ENCODE data around the gene RAP1GAP.

Gene RAP1GAP

GRCh38 chr1:21669258-21670058, at the start of gene RAP1GAP:
Gene RAP1GAP, minus strand, starts transcription at chr1:21669357. Its CDS starts 49,325 bp downstream, at chr1:21620032.
- DNase-seq (ENCODE audit: low spot score) = peak; percentile 69
- TF ChIP-seq, protein P1, sequence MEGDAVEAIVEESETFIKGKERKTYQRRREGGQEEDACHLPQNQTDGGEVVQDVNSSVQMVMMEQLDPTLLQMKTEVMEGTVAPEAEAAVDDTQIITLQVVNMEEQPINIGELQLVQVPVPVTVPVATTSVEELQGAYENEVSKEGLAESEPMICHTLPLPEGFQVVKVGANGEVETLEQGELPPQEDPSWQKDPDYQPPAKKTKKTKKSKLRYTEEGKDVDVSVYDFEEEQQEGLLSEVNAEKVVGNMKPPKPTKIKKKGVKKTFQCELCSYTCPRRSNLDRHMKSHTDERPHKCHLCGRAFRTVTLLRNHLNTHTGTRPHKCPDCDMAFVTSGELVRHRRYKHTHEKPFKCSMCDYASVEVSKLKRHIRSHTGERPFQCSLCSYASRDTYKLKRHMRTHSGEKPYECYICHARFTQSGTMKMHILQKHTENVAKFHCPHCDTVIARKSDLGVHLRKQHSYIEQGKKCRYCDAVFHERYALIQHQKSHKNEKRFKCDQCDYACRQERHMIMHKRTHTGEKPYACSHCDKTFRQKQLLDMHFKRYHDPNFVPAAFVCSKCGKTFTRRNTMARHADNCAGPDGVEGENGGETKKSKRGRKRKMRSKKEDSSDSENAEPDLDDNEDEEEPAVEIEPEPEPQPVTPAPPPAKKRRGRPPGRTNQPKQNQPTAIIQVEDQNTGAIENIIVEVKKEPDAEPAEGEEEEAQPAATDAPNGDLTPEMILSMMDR (IDR thresholded peaks at IDR 0.05; ENCODE audit: borderline replicate concordance, control extremely low read depth, extremely low read depth, insufficient read depth, missing control alignments) = no peak
- in situ Hi-C loops (cut with MboI; ENCODE audit: low sequenced_read_pairs, unreplicated experiment) = loop anchor here (10.0 kb wide), 1 partner anchor 295 kb away; no protein-coding TSS in a partner anchor

DNA sequence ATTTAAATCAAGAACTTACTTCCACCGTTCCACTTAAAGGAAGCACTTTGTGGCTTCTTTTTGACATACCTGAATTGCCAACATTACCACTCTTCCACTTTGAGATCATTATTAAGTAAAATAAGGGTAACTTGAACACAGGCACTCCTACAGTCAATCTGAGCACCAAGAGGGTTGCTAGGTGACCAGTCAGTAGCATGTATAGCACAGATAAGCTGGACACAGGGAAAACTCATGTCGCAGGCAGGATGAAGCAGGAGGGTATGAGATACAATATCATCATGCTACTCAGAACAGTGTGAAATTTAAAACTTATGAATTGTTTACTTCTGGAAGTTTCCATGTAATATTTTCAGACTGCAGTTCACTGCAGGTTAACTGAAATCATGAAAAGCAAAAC, 47.0 kb upstream of the RAP1GAP start:
- in situ Hi-C loops (cut with MboI; ENCODE audit: low sequenced_read_pairs, unreplicated experiment) = no loop called here
- no peak for DNase-seq (ENCODE audit: low spot score)
- TF ChIP-seq, protein P1 (IDR thresholded peaks at IDR 0.05; ENCODE audit: borderline replicate concordance, control extremely low read depth, extremely low read depth, insufficient read depth, missing control alignments) = no peak

- no peak for DNase-seq (ENCODE audit: low spot score)
- TF ChIP-seq, protein P1 (IDR thresholded peaks at IDR 0.05; ENCODE audit: borderline replicate concordance, control extremely low read depth, extremely low read depth, insufficient read depth, missing control alignments) = no peak
- in situ Hi-C loops (cut with MboI; ENCODE audit: low sequenced_read_pairs, unreplicated experiment) = no loop called here
Measured at GRCh38 chr1:21707891-21708290, 38.7 kb upstream of the RAP1GAP start.

GRCh38 chr1:21707086-21707840, 38.1 kb upstream of the RAP1GAP start:
- no peak for DNase-seq (ENCODE audit: low spot score)
- in situ Hi-C loops (cut with MboI; ENCODE audit: low sequenced_read_pairs, unreplicated experiment) = no loop called here
- TF ChIP-seq, protein P1 (IDR thresholded peaks at IDR 0.05; ENCODE audit: borderline replicate concordance, control extremely low read depth, extremely low read depth, insufficient read depth, missing control alignments) = no peak

DNA sequence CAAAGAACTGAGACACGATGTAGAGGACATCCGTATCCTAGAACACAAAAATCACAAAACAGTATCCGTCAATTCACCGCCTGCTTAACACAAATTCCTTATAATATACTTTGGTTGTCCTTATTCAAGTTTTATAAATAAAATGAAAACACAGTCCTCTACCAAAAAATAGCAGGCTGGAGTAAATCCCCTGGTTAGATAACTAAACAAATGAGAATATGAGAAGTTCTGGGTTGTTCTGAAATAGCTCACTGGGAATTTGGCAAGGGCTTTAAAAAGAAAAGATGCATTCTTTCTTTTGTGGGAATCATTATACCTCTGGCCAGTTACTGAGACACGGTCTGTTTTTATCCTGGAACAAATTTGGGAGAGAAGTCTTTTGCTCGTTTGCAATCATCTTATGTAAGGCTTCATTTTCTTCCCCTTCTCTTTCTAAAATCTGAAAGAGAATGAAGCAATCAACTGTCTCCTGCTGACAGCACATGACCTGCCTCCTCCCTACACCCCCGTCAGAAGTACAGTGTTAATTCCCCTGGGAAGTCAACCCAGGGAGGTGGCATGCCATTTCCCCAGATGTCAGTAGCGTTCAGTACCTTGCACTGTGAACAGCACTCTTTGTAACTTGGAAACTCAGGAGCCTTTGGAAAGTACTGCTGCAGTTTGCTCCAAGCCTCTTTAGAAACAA, 37.1 kb upstream of the RAP1GAP start:
- in situ Hi-C loops (cut with MboI; ENCODE audit: low sequenced_read_pairs, unreplicated experiment) = no loop called here
- no peak for DNase-seq (ENCODE audit: low spot score)
- TF ChIP-seq, protein P1 (IDR thresholded peaks at IDR 0.05; ENCODE audit: borderline replicate concordance, control extremely low read depth, extremely low read depth, insufficient read depth, missing control alignments) = no peak

- TF ChIP-seq, protein P1 (IDR thresholded peaks at IDR 0.05; ENCODE audit: borderline replicate concordance, control extremely low read depth, extremely low read depth, insufficient read depth, missing control alignments) = no peak
- DNase-seq (ENCODE audit: low spot score) = no peak
- in situ Hi-C loops (cut with MboI; ENCODE audit: low sequenced_read_pairs, unreplicated experiment) = no loop called here
Measured at GRCh38 chr1:21705303-21705980, 36.3 kb upstream of the RAP1GAP start.
